ENCODE data around the gene CDKAL1.

Gene CDKAL1

DNA sequence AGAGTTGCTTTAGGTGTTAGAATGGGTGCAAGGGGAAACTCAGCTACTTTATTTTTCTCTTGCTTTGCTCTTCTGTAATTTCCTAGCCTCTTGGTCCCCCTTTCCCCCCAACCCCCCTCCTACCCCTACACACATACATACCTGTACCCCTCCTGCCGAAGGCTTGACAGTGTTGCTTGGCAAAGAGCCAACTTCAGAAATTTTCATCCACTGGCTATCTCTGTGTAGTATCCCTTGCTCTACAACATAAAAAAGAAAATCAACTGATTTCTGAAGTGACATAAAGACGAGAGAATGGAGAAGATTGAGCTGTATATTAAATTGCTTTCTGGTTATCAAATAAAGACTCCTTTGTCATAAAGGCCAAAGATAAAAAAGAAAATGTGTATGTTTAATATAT, 561.2 kb downstream of the CDKAL1 start:
- DNase-seq: no peak

DNA sequence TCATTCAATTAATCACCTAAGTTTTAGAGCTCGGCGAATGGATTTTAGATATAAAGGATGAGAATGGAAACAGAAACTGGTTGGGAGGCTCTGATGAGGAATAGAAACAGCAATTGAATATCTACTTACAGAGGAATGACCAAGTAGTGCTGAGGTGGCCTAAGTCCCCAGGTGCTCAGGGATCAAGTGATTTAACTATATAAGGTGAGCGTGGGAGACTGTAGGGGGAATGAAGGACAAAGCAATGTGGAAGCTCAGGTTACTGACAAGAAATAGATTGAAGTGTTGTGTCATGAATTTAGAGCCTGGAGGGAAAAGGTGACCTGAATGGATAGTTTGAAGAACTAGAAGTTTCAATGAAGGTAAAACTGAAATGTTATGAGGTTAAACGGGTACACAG, 563.9 kb downstream of the CDKAL1 start:
- no peak for DNase-seq

DNA sequence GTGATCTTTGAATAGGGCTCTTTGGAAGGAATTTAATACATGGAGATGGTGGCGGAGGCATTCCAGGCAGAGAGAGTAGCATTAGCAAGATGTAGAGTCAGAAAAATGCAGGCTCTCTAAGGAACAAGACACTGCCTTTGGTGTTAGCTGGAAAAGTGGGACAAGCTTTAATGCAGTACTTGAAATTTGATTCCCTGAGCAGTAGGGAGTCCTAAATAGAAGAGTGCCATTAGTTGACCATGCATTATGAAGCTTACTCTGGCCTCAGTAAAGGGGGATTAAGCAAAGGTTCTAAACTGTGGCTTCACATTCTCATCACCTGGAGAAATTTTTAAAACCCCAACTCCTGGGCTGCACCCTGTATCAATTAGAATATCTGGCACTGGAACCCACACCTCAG, 564.5 kb downstream of the CDKAL1 start:
- DNase-seq: no peak

DNA sequence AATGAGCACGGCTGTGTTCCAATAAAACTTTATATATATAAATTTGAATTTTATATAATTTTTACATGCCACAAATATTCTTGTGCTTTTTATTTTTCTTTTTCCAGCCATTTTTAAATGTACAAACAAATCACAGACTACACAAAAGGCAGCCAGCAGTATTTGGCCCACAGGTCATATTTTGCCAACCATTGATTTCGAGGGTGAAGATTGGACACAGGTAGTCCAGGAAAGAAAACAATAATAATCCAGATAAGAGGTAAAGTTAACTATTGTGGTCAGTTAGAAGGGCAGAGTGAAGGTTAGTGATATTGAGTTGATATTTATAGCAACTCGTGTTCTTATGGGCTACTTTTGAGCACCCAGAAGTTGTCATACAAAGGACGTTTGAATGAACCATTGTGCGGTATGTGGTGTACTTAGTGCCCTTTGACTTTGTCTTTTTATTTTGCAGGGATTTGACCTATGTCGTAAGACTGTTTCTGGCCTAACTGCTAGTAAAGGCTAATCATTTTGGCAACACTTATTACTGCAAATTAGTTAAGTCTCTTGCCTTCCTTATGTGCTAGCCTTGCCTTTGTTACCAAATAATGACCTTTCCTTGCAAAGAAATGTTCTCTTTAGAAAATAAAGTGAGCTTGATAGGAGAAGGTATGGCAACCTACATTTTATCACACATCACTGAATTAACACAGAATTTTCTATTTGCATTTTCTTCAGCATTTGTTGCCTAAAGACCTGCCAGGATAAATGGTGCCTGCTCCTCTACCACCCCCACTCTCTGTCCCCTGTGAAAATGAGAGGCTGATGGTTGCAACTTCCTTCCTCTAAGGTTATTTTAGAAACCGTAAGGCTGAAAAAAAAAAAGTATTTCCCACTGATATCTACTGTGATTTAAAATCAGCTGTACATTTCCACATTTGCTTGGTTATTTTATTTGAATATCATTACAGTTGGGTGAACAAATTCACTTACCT, 565.4 kb downstream of the CDKAL1 start:
- no peak for DNase-seq

DNA sequence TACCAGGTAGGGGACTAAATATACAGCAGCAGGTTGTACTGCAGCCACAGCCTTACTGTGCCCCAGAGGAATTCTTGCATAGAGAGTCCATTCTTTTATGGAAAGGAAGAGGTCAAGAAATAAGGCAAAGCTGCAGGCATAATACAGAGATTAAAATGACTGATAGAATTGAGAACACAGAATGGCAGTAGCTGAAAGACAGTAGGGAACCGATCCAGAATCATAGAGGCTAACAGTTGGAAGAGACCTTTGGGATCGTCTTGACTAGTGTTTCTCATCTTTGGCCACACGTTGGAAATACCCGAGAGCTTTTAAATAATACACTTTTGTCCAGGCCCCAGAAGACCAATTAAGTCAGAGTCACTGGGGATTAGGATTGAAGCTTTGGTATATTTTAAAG, 566.7 kb downstream of the CDKAL1 start:
- DNase-seq: no peak

DNA sequence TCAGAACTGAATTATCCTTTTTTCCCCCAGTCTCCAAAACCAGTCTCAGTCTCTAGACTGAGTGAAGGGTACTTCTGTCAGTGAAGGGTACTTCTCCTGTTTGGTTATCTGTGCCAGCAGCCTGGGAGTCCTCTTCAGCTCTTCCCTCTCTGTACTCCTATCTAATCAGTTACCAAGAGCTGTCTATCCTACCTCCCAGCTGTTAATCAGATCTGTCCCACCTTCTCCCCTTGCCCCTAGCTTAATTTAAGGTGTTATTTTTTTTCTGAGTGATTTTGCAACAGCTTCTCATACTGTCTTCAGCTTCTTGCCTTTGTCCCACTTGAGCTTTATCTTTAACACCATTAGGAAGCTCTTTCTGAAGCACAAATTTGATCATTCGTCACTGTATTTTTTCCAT, 567.4 kb downstream of the CDKAL1 start:
- DNase-seq: no peak

DNA sequence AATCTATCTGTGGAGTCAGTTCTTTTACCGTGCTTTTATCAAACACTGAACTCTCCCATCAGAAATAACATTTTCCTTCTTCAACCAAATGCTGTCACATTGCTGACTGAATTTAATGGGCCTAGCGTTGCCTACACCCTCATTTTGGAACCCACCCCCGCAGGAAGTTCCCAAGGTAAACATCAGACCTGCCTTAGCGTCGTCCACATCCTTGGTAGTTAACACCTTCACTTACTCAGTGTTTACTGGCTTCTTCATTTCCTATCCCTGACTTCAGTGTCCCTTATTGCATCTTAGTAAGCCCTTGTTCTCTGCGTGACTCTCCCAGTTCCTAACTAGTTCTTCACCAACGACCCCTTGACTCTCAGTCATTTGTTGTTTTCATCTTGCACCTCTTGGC, 567.9 kb downstream of the CDKAL1 start:
- no peak for DNase-seq

DNA sequence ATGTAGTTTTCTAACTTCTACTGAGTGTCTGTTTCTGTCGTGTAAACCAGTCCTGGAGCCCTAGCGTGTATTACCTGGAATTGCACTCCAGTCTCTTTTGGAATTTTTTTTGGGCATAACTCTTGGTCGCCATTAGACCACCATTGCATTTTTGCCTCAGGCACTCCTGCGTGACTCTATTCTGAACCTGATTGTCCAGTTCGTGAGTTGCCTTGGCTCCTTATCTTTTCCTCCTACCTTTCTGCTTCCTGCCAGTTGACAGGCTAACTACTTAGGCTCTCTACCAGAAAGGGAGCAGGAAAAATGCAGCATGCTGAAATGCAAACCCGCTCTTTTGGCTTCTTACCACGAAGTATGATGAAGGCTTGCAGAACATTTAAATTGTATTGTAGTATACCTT, 568.4 kb downstream of the CDKAL1 start:
- no peak for DNase-seq

DNA sequence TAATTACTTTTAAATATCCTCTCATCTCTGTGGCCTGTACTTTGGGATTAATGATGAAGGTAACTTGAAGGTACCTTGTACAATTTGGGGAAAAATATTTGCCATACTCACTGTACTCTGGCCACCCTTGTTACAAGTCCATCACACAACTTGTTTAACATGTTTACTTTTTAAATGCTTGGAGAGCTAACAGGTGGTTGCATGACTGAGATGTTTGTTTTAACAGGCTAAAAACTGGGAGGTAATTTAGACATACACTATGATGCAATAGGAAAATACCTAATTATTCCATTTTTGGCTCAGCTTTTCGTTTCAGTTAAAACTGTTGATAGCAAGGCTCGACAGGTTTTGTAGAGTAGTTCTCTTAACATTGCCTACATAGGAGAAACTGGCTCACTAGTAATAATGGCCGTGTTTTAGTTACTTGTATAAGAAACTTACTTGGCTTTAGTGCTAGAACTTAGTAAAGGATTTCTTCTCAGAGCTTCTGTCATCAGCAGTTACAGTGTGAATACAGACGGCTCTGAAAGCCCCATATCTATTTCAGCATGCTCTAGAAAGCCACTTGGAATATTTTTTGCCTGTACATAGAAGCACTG, 569.5 kb downstream of the CDKAL1 start:
- DNase-seq: no peak

DNA sequence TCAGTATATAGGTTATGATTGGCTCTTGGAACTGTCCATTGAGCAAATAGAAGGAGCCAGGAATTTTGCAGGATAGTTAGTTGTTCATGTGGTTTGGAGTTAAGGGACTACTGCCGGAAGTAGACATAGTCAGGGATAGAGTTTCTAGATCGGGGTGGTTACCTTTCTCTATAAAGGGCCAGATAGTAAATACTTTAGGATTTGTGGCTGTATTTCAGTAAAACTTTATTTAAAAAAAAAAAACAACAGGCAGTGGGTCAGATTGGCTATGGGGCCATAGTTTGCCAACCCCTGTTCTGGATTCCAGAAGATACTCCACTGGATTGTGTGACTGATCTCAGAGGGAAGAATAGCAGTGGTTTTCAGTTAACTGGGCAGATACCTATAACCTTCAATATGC, 570.0 kb downstream of the CDKAL1 start:
- no peak for DNase-seq

DNA sequence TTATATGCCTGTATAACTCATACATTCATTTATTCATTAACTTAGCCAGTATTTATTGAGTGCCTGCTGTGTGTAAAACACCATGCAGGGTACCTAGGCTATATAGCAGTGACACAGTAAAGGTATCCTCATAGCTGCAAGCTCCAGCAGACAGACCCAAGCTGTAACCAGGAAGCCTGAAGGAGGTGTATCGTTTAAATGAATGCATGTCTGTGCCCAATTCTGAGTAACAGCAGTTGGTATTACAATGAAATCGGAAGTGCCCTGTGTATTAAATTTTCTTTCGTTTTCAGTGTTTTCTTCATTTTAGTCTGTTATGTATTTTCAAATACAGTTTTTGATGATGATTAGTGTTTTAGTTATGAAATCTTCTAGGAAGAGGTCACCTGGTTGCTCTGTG, 573.5 kb downstream of the CDKAL1 start:
- DNase-seq: no peak

DNA sequence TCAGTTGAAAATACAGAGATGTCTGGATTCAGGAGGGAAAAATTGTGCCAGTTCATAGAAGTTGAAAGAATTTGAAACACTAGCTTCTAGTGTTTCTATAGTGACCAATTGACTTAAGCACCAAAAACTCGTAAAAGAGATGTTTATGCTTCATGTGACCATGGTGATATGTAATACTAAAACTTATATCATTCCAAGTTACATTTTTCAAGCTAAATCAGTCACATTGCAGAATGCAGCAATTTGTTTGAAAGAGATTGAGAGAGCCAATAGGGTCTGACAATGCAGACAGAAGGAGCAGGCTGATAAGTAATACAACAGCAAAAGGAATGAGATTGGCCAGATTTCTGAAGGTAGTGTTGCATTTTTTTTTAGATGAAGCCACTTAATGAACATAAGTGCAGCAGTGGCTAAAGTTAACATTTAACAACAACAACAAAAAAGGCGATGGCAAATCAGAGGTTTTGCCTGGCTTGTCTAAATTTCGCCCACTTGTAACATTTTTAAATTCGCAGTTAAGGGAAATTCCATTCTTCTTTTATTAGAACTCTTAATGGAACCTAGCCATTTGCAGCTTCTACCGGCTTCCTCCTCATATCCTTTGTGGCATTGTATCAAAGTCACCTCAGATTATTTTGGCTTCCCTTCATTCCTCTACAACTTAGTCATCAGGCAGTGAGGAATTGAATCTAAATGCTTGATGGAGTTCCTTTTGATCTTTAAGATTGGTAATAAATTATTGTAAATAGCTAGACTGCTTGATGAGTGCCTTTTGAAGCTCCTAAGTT, 575.3 kb downstream of the CDKAL1 start:
- no peak for DNase-seq

DNA sequence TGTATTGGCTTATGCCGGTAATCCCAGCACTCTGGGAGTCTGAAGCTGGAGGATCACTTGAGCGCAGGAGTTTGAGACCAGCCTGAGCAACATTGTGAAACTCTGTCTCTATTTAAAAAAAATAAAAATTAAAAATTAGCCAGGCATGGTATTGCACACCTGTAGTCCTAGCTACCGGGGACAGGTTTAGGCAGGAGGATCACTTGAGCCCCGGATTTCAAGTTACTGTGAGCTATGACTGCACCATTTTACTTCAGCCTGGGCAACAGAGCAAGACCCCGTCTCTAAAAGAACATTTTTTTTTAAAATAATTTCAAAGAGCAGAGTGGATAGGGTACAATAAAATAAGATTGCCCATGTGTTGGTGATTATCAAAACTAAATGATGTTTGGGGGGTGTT, 576.4 kb downstream of the CDKAL1 start:
- no peak for DNase-seq

DNA sequence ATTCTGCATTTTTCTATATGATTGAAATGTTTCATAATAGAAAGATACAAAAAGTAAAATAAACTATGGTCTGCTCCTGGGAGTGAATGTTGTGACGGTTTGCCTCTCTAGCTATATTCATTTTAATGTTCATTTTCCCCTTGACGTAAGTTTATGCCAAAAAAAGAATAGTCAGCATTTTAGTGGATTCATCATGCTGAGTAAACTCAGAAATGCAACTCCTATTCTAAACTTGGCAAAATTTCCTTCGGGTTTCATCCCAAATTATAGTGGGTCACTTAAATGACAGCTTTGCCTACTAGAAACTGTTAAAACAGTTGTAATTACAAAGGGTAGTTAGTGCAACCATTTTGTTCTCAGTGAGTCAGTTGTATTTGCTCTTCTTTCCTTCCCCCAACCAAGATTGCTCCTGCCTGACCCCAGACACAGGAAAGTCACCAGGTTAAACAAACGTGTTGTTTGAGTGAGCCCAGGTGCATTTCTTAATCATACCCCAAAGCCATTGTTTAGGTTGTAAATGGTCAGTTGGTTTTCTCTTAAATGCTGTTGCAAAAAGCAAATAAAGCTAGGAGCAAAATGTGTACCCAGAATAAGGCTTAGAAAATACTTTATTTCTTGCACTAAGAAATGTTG, 577.0 kb downstream of the CDKAL1 start:
- DNase-seq: no peak

DNA sequence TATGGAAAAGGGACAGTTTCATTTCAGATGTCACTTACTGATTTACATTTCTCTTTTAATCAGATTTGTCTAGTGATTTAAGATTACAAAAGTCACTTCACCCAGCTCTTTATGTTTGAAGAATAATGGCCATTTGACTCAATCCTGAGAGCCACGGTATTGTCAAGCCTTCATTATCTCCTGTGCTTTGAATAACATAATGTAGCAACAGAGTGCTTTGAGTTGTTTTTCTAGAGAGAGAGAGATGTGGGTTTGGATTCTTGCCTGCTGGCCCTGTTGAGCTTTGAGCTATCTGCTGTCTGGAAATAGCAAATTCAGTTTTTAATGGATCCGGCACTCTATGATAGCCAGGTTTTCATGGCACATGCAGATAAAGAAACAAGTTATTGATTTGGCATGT, 580.9 kb downstream of the CDKAL1 start:
- DNase-seq: no peak

DNA sequence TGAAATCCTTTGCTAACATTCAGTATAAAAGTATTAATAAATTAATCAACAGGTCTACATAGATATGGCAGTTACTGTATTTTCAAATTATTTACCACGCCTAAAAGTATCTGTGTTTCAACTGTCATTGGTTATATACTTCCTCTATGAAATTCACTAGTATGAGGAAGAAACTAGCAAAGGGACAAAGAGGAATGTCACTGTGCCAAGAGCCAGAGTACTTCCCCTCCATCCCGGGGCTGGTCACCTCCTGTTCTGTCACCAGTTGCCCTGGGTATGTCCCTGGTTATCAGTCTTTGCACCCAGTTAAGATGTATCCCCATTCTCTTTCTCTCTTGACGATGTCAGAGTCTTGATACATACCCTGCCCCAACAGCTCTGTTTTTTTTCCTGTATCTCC, 582.5 kb downstream of the CDKAL1 start:
- DNase-seq: no peak

DNA sequence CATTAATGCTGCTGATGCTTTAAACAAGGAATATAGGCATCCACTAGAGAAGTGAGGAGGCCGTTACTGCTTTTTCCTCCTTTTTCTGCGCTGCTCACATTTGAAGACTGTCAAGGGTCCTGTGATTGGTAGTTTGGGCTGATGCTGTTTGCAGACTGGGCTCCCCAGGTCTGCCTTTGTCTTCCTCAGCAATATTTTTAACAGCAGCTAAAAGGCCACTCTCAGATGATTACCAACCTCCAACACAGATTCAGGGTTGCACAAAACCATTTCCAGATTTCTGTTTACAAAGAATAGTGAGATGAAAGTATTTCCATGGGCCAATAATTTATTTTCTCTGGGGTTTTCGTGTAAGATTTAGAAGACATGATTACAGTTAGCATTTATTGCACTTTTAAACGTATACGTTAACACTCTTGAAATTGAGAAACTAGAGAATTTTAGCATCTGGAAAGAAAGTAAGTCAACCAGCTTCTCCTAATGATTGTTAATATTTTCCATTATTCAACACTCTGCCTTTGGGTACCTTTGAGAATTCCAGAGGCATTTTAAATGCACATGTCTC, 584.0 kb downstream of the CDKAL1 start:
- DNase-seq: no peak

DNA sequence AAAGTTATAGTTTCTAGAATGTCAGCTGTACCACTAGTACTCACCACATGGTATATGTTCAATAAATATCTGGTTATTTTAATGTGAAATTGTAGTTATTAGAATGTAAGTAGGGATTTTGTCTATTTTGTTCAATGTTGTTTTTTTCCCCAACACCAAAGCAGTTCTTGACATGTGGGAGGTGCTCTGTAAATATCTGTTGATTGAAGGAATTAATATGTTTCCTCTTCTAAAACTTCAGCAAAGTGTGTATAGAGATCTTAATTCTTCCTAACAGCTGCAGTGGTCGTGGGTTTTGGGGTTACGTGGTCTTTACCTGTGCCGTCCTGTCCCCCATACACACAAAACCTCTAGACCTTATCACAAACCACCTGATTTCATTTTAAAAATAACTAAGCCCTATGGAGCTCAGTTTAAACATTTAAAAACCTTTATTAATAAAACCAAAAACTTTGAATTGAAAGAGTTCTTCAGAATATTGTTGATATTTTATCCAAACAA, 587.4 kb downstream of the CDKAL1 start:
- DNase-seq: no peak

DNA sequence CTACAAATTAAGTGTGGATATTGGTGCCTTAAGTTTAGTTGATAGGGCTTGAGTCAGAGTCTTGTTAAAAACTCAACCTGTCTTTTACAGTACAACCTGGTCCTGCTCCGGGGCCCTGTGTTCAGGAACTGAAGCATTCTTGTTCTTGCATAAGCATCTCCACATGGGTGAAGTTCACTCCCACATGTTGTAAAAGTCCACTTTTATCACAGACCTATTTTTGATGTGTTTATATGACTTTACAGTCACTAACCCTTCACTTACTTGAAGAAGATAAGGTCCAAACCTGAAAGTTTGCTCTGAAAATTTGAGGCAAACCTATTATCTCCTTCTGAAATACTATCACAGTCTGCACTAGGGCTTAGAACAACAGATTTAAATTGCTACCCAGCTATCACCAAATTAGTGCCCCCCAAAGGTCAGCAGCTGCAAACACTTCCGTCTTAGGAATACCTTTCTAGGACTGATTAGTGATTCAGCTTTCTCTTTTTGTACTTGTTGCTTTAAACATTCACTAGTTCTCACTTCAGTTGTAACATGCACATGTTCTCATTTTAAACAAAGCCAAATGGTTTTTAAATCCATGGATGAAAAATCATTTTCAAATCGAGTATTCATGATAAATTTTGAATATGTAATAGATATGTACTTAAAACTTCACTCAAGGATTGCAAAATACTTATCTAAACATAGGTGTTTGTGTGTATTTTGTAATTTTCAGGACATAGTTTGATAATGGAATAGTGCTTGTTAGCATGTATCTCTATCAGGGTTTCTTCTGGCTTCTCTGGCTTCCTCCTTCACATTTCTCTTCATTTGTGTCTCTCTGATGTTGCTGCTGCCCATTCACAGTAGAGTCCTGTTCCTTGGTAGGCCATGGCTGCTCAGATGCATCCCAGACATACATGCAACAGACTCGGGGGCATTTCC, 589.5 kb downstream of the CDKAL1 start:
- no peak for DNase-seq

DNA sequence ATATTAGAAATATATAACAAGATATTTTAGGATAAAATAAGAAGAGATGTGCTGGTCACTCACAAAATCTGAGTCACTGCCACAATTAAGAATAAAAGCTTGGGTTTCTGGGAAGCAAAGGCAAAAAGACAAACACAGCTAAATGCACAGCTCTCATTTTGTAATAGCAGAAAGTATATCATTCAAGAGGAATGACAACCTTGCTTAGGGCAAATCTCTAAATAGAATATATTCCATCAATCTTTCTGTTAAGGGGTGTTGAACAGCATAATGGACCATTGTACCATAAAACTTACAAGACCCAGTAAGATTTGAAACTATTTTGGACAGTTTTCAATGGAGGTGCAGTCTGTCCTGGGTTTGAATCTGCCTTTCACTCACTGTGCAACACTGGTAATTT, 594.3 kb downstream of the CDKAL1 start:
- no peak for DNase-seq

DNA sequence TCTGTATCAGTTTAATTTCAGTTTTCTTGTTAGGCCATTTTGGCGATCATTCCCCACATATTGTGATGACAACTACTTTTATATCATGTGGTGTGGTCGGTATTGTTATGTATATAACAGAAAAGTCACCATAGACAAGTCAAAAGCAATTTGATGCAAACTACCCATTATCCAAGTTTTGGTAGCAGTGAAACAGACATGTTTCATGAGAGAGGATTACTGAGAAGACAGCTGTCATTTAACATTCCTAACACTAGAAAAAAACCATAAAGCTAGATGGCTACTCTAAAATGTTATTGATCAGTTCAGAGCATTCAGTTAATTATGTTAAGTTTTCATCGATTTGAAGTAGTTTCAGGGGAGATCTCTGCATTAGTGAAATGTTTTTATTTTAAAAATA, 597.1 kb downstream of the CDKAL1 start:
- DNase-seq: no peak

DNA sequence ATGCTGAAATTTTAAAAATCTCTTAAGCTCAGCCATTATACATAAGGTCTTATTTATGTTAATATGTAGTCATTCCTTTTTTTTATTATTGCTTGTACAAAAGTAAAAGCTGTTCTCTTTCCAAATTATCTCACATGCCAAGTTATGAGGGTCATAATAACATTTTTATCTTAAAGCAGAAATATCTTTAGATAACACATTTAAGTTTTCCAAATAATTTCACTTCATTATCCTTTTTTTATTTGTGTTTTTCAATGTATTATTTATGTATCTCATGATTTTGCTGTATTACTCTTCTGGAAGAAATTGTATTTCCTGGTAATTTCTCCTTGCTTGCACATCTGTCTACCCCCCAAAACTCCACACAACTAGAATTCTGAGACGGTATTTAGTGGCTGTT, 598.2 kb downstream of the CDKAL1 start:
- no peak for DNase-seq

Measured in DMS 273 treated with DMSO at 0.1 percent for 48 hours (cell line).